Small intestine (tissue), 7 donors: ENCODE measurements around the gene GRM8. TPM values are rescaled to one million over a fixed set of nuclear protein-coding genes. Genes with fewer than 3 reads are reported as not detected.

Source experiments
- DNase-seq, 2 donors: peaks; one replicate each; pipeline versions ENCODE4 v3.0.0 to v3.0.0-alpha.2; 2013
- FAIRE-seq: peaks from 2 replicates; lab custom pipeline; 2012; peaks lifted over from hg19 to GRCh38; lab: Jason Lieb, UNC
- H3K27ac ChIP-seq, 3 donors: one replicate each; pipeline ENCODE4 v1.5.1; 2013; ENCODE audit warnings: low read length in 2 of 3, mild to moderate bottlenecking in 2 of 3, control low read depth in 1 of 3, inconsistent platforms in 1 of 3, low read depth in 1 of 3, moderate library complexity in 1 of 3
- H3K27me3 ChIP-seq, 3 donors: one replicate each; pipeline ENCODE4 v1.6.1; 2013; ENCODE audit warnings: low read length in 3 of 3, inconsistent platforms in 1 of 3; ENCODE audit not compliant: control insufficient read depth in 3 of 3, insufficient read depth in 3 of 3
- H3K36me3 ChIP-seq, 3 donors: one replicate each; pipeline ENCODE4 v1.6.1; 2013; ENCODE audit warnings: low read length in 3 of 3, inconsistent platforms in 1 of 3, low read depth in 1 of 3, mild to moderate bottlenecking in 1 of 3, moderate library complexity in 1 of 3; ENCODE audit not compliant: control insufficient read depth in 3 of 3, insufficient read depth in 2 of 3
- H3K4me1 ChIP-seq, 3 donors: one replicate each; pipeline ENCODE4 v1.6.1; 2013; ENCODE audit warnings: low read length in 2 of 3, inconsistent platforms in 1 of 3, low read depth in 1 of 3, mild to moderate bottlenecking in 1 of 3, moderate library complexity in 1 of 3; ENCODE audit not compliant: control insufficient read depth in 3 of 3, insufficient read depth in 2 of 3
- H3K4me3 ChIP-seq, 3 donors: one replicate each; pipeline ENCODE4 v1.5.1; 2013; ENCODE audit warnings: low read length in 3 of 3, control low read depth in 1 of 3, inconsistent platforms in 1 of 3, low read depth in 1 of 3, mild to moderate bottlenecking in 1 of 3, moderate library complexity in 1 of 3
- H3K9me3 ChIP-seq, 2 donors: one replicate each; pipeline ENCODE4 v1.6.1; 2013; ENCODE audit warnings: low read depth in 1 of 2, low read length in 1 of 2; ENCODE audit not compliant: control insufficient read depth in 2 of 2, insufficient read depth in 1 of 2
- WGBS, 3 donors: extraction: QIAGEN DNeasy Blood & Tissue Kit; methylation state at CpG; one replicate each; pipeline ENCODE4 v1.1.7; 2013; 5-methylcytosine and 5-hydroxymethylcytosine counted together
- polyA plus RNA-seq, 4 donors: library from polyadenylated mRNA; stranded (reverse) in 3 of 4; unstranded in 1 of 4; fragments of 200-250 nt in 3 of 4; fragments of 120-200 nt in 1 of 4; gene quantifications; one replicate each; pipeline versions ENCODE4 v1.2.1 to v1.2.3, GENCODE V29; 2013
- donor health status: healthy with polysubstance abuse.
- donor health status: control.
- donor health status: control.
- donor health status: Bipolar disorder and iron deficiency.
- donor health status: healthy.

The GRM8 gene
- polyA plus RNA-seq, 4 donors = 0.07 to 0.12 TPM; not detected in 2

DNA sequence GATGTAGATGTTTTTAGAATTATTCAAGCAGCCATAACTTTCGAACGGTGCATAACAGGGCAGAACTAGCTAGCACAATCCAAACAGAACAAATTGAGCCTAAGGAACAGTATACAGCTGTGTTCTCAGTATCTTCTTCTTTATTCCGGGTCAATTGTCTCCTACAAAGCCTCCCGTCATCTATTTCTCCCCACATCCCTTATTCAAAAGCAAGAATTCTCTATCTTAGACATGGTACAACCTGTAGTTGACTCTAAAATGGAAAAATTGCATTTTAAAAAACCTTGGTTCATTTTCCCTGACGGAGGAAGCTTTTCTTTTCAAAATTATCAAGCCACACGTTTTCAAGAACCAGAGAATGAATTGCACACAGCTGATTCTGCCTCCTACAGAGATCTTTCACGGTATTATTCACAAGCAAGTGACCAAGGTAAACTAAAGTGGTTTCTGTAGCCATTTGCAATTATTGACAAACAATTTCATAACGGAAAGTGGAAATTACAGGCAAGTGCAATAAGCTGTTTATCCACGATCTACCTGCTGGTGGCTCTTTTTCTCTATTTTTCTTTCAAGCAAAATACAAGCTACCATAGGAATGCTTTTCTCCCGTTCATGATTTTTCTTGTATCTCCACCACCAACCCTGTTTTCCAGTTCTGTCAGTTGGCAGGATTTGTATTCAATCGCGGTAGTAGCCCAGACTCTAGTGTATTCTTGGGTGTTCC is 2.3 kb downstream of the GRM8 start:
- Histone ChIP-seq H3K9me3 (no peaks in the 10 kb centered on the region), H3K4me3 (no peak overlapping the region), H3K4me1 (peaks cover 0 to 14% (median 5%) of the 10 kb centered on the region in 3 donors), H3K27ac (no peak overlapping the region), H3K27me3 (peaks cover 14 to 83% (median 28%) of the 10 kb centered on the region in 3 donors), H3K36me3 (no peaks in the 10 kb centered on the region)
- no peak for DNase-seq
- FAIRE-seq = no peak
- WGBS, 3 donors = 10 to 22% (median 20%) methylated on average over 12 of the region's 12 CpGs

DNA sequence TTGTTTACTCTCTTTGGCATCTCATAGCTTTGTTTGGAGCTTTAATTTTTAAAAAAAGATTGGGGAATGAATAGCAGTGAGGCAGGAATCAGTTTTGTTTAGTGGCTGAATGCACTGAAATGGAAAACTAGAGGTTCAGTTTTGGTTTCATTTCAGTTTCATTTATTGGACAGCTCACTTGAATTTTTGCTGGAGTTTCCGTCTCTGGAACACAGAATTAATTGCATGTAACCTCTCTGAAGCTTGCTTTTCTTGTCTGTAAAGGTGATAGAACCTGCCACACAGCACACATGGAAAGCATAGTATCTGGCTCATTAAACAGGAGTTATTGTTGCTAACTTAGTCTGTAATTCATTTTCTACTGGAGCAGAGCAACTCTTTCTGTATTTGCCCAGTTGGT is 7.1 kb downstream of the GRM8 start:
- H3K4me1 ChIP-seq = no peaks in the 10 kb centered on the region
- FAIRE-seq = no peak
- DNase-seq = no peak
- 26 to 39% (median 30%) methylated on average over 1 of the region's 1 CpG for WGBS, 3 donors
- no peak overlapping the region for H3K27ac ChIP-seq
- H3K27me3 ChIP-seq = peaks cover 2 to 45% (median 13%) of the 10 kb centered on the region in 3 donors
- no peak overlapping the region for H3K4me3 ChIP-seq
- H3K9me3 ChIP-seq = no peaks in the 10 kb centered on the region
- H3K36me3 ChIP-seq = no peaks in the 10 kb centered on the region

DNA sequence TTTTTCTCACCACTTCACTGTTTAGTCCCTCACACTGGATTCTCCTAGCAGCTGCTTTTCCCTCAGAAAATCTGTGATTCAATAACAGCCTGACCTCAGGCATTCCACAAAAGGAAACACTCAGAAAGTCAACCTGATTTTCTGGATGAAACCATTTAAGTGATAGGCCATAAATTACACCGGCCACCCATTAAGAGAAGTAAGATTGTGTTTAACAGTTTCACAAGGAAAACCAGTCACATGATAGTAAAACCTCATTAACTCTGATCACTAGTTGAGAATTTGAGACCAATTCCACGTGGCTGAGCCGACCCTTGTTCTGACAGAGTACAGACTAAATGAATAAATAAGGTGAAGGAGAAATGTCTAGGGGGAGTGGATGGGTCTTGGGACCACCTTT is 7.7 kb downstream of the GRM8 start:
- no peak for FAIRE-seq
- H3K27ac ChIP-seq = no peak overlapping the region
- H3K9me3 ChIP-seq = no peaks in the 10 kb centered on the region
- no peak for DNase-seq
- WGBS, 3 donors = 54 to 72% (median 67%) methylated on average over 3 of the region's 3 CpGs
- H3K27me3 ChIP-seq = peaks cover 2 to 39% (median 11%) of the 10 kb centered on the region in 3 donors
- H3K4me3 ChIP-seq = no peak overlapping the region
- no peaks in the 10 kb centered on the region for H3K36me3 ChIP-seq
- no peaks in the 10 kb centered on the region for H3K4me1 ChIP-seq

DNA sequence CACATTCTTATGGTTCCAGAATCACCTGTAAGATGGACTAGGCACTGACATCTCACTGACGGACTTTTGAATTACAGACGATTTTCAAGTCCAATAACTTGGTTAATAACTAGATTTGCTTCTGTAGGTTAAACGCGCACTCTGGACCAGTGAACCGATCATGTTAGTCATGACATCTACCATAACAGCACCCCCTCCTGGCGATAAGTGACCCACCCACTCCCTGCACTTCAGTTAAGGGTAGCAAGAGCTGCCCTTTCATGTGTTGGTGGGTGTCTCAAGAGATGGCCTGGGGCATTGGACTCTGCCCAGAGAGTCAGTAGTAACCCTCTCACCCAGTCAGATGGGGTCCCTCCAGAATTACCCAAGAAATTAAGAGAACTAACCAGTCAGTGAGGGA is 12.9 kb downstream of the GRM8 start:
- 67 to 70% (median 69%) methylated on average over 6 of the region's 6 CpGs for WGBS, 3 donors
- FAIRE-seq (no peak), DNase-seq (no peak)
- Histone ChIP-seq H3K4me3 (no peak overlapping the region), H3K36me3 (no peaks in the 10 kb centered on the region), H3K4me1 (no peaks in the 10 kb centered on the region), H3K27ac (no peak overlapping the region), H3K27me3 (peaks cover 2 to 9% (median 3%) of the 10 kb centered on the region in 3 donors), H3K9me3 (no peaks in the 10 kb centered on the region)

DNA sequence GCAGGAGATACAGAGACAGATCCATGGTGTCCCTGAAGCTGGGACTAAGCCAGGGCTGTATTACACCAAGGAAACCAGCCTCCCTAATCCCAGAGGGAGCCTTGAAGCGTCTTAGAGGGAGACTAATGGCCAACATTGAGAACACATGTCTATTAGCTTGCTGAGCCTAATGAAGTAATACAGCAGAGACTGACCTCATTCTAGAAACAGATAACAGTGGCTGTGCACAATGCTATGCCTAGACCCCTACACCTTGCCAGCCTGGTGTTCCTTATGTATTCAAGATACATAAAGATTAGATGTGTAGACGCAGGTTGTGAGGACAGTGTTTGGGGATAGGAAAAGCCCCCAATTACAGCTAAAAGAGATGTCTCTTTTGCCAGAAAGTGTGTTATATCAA is 19.1 kb downstream of the GRM8 start:
- H3K36me3 ChIP-seq = no peaks in the 10 kb centered on the region
- H3K4me1 ChIP-seq = no peaks in the 10 kb centered on the region
- H3K9me3 ChIP-seq = no peaks in the 10 kb centered on the region
- DNase-seq (no peak), FAIRE-seq (no peak)
- peaks cover 0 to 3% (median 0%) of the 10 kb centered on the region in 3 donors for H3K27me3 ChIP-seq
- H3K27ac ChIP-seq = no peak overlapping the region
- no peak overlapping the region for H3K4me3 ChIP-seq
- 24 to 64% (median 49%) methylated on average over 2 of the region's 2 CpGs for WGBS, 3 donors

DNA sequence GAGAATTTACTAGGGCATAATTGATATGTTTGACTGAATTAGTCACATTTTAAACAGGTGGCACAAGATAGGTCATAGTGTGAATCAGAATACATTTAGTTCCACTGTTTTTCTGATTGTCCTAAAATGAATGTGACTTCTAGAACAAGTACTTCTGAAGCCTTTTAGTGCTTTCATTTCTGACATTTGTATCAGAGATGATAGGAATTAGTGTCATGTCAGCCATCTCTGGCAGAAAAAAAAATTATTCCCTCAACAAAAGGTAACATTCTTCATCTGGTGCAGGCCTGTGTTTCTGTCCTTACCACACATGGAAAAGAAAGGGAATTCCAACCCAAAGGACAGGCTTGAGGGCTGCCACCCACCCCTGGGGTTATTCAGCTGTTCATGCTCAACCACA is 21.3 kb downstream of the GRM8 start:
- Histone ChIP-seq H3K9me3 (no peaks in the 10 kb centered on the region), H3K27ac (no peak overlapping the region), H3K36me3 (no peaks in the 10 kb centered on the region), H3K4me3 (no peak overlapping the region), H3K27me3 (peaks cover 0 to 7% (median 3%) of the 10 kb centered on the region in 3 donors), H3K4me1 (no peaks in the 10 kb centered on the region)
- DNase-seq (no peak), FAIRE-seq (no peak)

DNA sequence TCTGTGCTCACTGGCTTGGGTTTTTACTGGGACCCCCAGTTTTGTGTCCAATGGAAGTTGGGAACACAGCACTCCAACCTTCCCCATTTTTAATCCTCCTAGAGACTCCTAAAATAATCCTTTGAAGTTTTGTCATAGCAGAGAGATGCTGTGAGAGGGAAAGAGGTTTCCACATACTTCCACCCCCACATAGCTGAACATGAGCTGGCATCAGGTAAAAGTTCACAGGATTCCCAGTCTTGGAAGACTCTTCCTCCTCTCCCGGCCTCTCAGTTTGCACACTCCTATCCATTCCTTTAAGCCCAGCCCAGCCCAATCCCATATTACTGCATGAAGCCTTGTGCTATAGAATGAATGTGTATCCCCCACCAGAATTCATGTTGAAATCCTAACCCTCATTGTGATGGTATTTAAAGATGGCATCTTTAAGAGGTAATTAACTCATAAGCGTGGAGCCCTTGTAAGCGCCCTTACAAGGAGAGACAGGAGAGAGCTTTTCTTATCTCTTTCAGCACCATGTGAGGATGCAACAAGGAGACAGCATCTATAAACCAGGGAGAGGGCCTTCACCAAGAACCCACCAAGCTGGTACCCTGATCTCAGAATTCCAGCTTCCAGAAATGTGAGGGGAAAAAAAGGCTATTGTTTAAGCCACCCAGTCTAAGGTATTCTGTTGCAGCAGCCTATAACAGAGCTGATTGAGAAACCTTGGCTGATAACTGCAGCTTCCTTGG is 22.4 kb downstream of the GRM8 start:
- Histone ChIP-seq H3K36me3 (no peaks in the 10 kb centered on the region), H3K27me3 (peaks cover 0 to 7% (median 3%) of the 10 kb centered on the region in 3 donors), H3K9me3 (no peaks in the 10 kb centered on the region), H3K27ac (no peak overlapping the region), H3K4me3 (no peak overlapping the region), H3K4me1 (no peaks in the 10 kb centered on the region)
- WGBS, 3 donors = 85 to 92% (median 86%) methylated on average over 3 of the region's 3 CpGs
- FAIRE-seq = no peak
- DNase-seq = no peak

DNA sequence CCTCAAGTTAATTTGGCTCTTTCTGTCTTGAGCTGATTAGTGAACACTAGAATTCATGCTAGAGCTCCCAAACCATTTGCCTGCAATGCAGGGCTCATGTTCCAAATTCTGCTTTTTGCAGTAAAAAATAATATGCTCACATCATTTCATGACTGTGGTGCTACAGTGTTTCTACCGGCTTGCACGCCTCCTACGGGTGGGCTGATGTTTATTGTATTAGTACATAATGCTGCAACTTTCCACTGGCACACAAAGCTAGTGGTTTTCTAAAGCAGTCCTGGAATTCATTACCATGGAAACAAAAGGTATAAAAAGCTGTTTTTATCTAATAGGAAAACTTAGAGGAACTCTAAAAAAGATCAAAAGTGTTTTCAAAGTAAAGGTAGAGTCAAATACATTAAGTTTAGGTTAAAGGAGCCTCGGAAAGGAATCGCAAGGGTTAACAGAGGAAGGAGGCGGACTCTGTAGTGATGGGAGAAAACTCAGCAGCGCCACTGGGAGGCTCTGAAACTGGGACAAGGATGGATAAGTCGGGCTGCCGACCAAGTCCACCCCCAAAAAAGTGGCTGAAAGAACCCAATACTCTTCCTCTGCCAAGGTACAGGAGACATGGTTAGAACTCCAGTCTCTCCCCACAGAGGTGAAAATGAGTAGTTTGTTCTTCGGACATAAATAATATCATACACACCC is 25.9 kb downstream of the GRM8 start:
- DNase-seq (no peak), FAIRE-seq (no peak)
- H3K9me3 ChIP-seq = no peaks in the 10 kb centered on the region

More for the DNA sequence above, 25.9 kb downstream of the GRM8 start:
- H3K36me3 ChIP-seq = no peaks in the 10 kb centered on the region
- no peak overlapping the region for H3K27ac ChIP-seq
- 38 to 40% (median 39%) methylated on average over 10 of the region's 10 CpGs for WGBS, 3 donors
- H3K4me3 ChIP-seq = no peak overlapping the region
- H3K27me3 ChIP-seq = peaks cover 0 to 11% (median 3%) of the 10 kb centered on the region in 3 donors
- H3K4me1 ChIP-seq = no peaks in the 10 kb centered on the region
